H1 (cell line): Measurements from ENCODE around the gene SLCO4C1. TPM values are rescaled to one million over a fixed set of nuclear protein-coding genes. Genes with fewer than 3 reads are reported as not detected.

Source experiments
- CTCF ChIA-PET: fragments of 300-600 bp; sonication (Branson Sonifier 250); formaldehyde crosslinking; loops from one replicate; lab custom pipeline; 2021; ENCODE audit not compliant: partially characterized antibody; lab: Charles Lee
- POLR2A ChIA-PET: fragments of 300-600 bp; sonication (Branson Sonifier 250); formaldehyde crosslinking; loops from one replicate; lab custom pipeline; 2021; ENCODE audit warnings: inconsistent platforms; ENCODE audit not compliant: partially characterized antibody; lab: Charles Lee
- DNase-seq, 2 experiments: peaks; one replicate each; pipeline versions ENCODE4 v3.0.0 to v3.0.0-alpha.2; 2010 to 2022; ENCODE audit warnings: low spot score in 2 of 2, low read depth in 1 of 2, mixed read lengths in 1 of 2
- FAIRE-seq: peaks from 2 replicates; lab custom pipeline; 2011; peaks lifted over from hg19 to GRCh38; lab: Jason Lieb, UNC
- H2AFZ ChIP-seq: 2 replicates; pipeline ENCODE4 v1.8.1; 2012; ENCODE audit warnings: low read length, inconsistent platforms
- H2AK5ac ChIP-seq: 2 replicates; pipeline ENCODE4 v1.6.1; 2013; ENCODE audit warnings: low read depth, low read length
- H2BK120ac ChIP-seq: replicated peaks from 2 replicates; pipeline ENCODE3; 2013; ENCODE audit warnings: low read depth, low read length, inconsistent platforms
- H2BK12ac ChIP-seq: 2 replicates; pipeline ENCODE4 v1.6.1; 2013; ENCODE audit warnings: low read depth, low read length
- H2BK15ac ChIP-seq: 2 replicates; pipeline ENCODE4 v1.6.1; 2013; ENCODE audit warnings: low read length
- H2BK20ac ChIP-seq: 2 replicates; pipeline ENCODE4 v1.6.1; 2013; ENCODE audit warnings: low read length
- H2BK5ac ChIP-seq: 2 replicates; pipeline ENCODE4 v1.6.1; 2013; ENCODE audit warnings: low read depth, low read length
- H3K14ac ChIP-seq: 2 replicates; pipeline ENCODE4 v1.6.1; 2013; ENCODE audit warnings: inconsistent platforms; ENCODE audit not compliant: insufficient read length
- H3K18ac ChIP-seq: 2 replicates; pipeline ENCODE4 v1.6.1; 2013; ENCODE audit warnings: low read length; ENCODE audit errors: extremely low read depth
- H3K23ac ChIP-seq: 2 replicates; pipeline ENCODE4 v1.6.1; 2013; ENCODE audit warnings: inconsistent platforms; ENCODE audit not compliant: insufficient read length
- H3K23me2 ChIP-seq: 2 replicates; pipeline ENCODE4 v1.6.1; 2013; ENCODE audit warnings: low read depth, low read length
- H3K27ac ChIP-seq: 2 replicates; pipeline ENCODE4 v1.6.1; 2011; ENCODE audit warnings: low read depth, low read length, inconsistent platforms
- H3K27me3 ChIP-seq, 4 experiments: replicated peaks in 1 of 4; 1 replicate in 1 of 4; 2 replicates in 3 of 4; pipeline versions ENCODE4 v1.6.1 to v1.8.1; 2011 to 2013; ENCODE audit warnings: low read length in 3 of 4, mild to moderate bottlenecking in 3 of 4, inconsistent platforms in 2 of 4, mixed read lengths in 2 of 4, moderate library complexity in 1 of 4; ENCODE audit not compliant: control insufficient read depth in 3 of 4, insufficient read depth in 3 of 4; ENCODE audit errors: extremely low read depth in 1 of 4
- H3K36me3 ChIP-seq, 4 experiments: 2 replicates each; pipeline versions ENCODE4 v1.6.1 to v1.8.1; 2011 to 2013; ENCODE audit warnings: mild to moderate bottlenecking in 4 of 4, low read length in 3 of 4, moderate library complexity in 2 of 4, control low read depth in 1 of 4, inconsistent platforms in 1 of 4; ENCODE audit not compliant: insufficient read depth in 4 of 4, control insufficient read depth in 2 of 4
- H3K4ac ChIP-seq: replicated peaks from 2 replicates; pipeline ENCODE3; 2013; ENCODE audit warnings: low read length, low read depth, mixed read lengths, inconsistent platforms; ENCODE audit not compliant: insufficient read length
- H3K4me1 ChIP-seq, 4 experiments: replicated peaks in 1 of 4; 1 replicate in 1 of 4; 2 replicates in 3 of 4; pipeline versions ENCODE4 v1.6.1 to v1.8.1; 2011 to 2013; ENCODE audit warnings: low read length in 3 of 4, inconsistent platforms in 2 of 4, mixed read lengths in 1 of 4; ENCODE audit not compliant: insufficient read depth in 4 of 4, control insufficient read depth in 3 of 4
- H3K4me2 ChIP-seq, 2 experiments: 2 replicates each; pipeline versions ENCODE4 v1.6.1 to v1.8.1; 2011 to 2013; ENCODE audit warnings: low read depth in 2 of 2, low read length in 2 of 2, control low read depth in 1 of 2, inconsistent platforms in 1 of 2, mild to moderate bottlenecking in 1 of 2; ENCODE audit not compliant: insufficient read depth in 1 of 2
- H3K4me3 ChIP-seq, 4 experiments: fragments of 200-600, 300-600 bp in 1 of 4; sonication (generic), shearing (Covaris generic), sonication (Bioruptor Twin) in 1 of 4; 2 replicates each; pipeline versions ENCODE4 v1.5.1 to v1.8.1; 2011 to 2016; ENCODE audit warnings: low read length in 4 of 4, low read depth in 3 of 4, control low read depth in 2 of 4, inconsistent platforms in 2 of 4, mild to moderate bottlenecking in 2 of 4, mixed read lengths in 1 of 4, moderate library complexity in 1 of 4; ENCODE audit not compliant: insufficient read depth in 2 of 4; ENCODE audit errors: extremely low read depth in 1 of 4
- H3K56ac ChIP-seq: replicated peaks from 2 replicates; pipeline ENCODE3; 2013; ENCODE audit warnings: low read depth, mild to moderate bottlenecking, mixed read lengths, low read length, inconsistent platforms; ENCODE audit not compliant: insufficient read length
- H3K79me1 ChIP-seq: 2 replicates; pipeline ENCODE4 v1.6.1; 2013; ENCODE audit warnings: low read depth, low read length, control low read depth
- H3K79me2 ChIP-seq, 2 experiments: 2 replicates each; pipeline versions ENCODE4 v1.6.1 to v1.8.1; 2012 to 2013; ENCODE audit warnings: low read length in 2 of 2, mild to moderate bottlenecking in 2 of 2, inconsistent platforms in 1 of 2; ENCODE audit not compliant: insufficient read depth in 2 of 2, control insufficient read depth in 1 of 2
- H3K9ac ChIP-seq, 4 experiments: replicated peaks in 1 of 4; 1 replicate in 1 of 4; 2 replicates in 3 of 4; pipeline versions ENCODE4 v1.6.1 to v1.8.1; 2011 to 2013; ENCODE audit warnings: low read depth in 3 of 4, low read length in 3 of 4, control low read depth in 2 of 4, mild to moderate bottlenecking in 2 of 4, moderate library complexity in 2 of 4, inconsistent platforms in 1 of 4; ENCODE audit errors: extremely low read depth in 1 of 4
- H3K9me3 ChIP-seq, 2 experiments: 2 replicates each; pipeline versions ENCODE4 v1.6.1 to v1.8.1; 2012 to 2013; ENCODE audit warnings: mild to moderate bottlenecking in 2 of 2, moderate library complexity in 2 of 2, control low read depth in 1 of 2, inconsistent platforms in 1 of 2, low read depth in 1 of 2, low read length in 1 of 2, mixed read lengths in 1 of 2; ENCODE audit not compliant: insufficient read depth in 2 of 2
- H4K20me1 ChIP-seq, 2 experiments: replicated peaks in 1 of 2; 2 replicates each; pipeline versions ENCODE3 to v1.8.1; 2011 to 2013; ENCODE audit warnings: inconsistent platforms in 2 of 2, low read length in 2 of 2, mild to moderate bottlenecking in 1 of 2; ENCODE audit not compliant: insufficient read depth in 2 of 2, control insufficient read depth in 1 of 2
- H4K5ac ChIP-seq: 2 replicates; pipeline ENCODE4 v1.6.1; 2013; ENCODE audit warnings: low read length, low read depth, mixed read lengths, inconsistent platforms; ENCODE audit not compliant: insufficient read length
- H4K8ac ChIP-seq: 2 replicates; pipeline ENCODE4 v1.8.0; 2013; ENCODE audit warnings: mild to moderate bottlenecking, moderate library complexity, low read length, inconsistent platforms; ENCODE audit not compliant: insufficient read depth; ENCODE audit errors: extremely low read depth
- H4K91ac ChIP-seq: replicated peaks from 2 replicates; pipeline ENCODE3; 2013; ENCODE audit warnings: low read length, mixed read lengths, inconsistent platforms; ENCODE audit not compliant: insufficient read length
- ASH2L ChIP-seq: fragments of 200-600, 300-600 bp; sonication (generic); IDR thresholded peaks from one replicate; pipeline ENCODE4 v1.7.1; 2017; ENCODE audit warnings: low read length
- CTBP2 ChIP-seq: IDR thresholded peaks from 2 replicates; pipeline ENCODE4 v1.7.0; 2011; ENCODE audit warnings: borderline replicate concordance, mild to moderate bottlenecking, moderate library complexity, mixed read lengths, low read length; ENCODE audit not compliant: insufficient read depth, insufficient read length
- JUN ChIP-seq: IDR thresholded peaks from 2 replicates; pipeline ENCODE4 v1.6.1; 2011; ENCODE audit warnings: low read depth, mild to moderate bottlenecking, improper control_type of control experiment, low read length
- KDM4A ChIP-seq: IDR thresholded peaks from one replicate; pipeline ENCODE4 v1.7.1; 2012; ENCODE audit warnings: low read depth, mild to moderate bottlenecking, moderate library complexity, low read length, inconsistent platforms; ENCODE audit not compliant: severe bottlenecking
- MAFK ChIP-seq: IDR thresholded peaks from 2 replicates; pipeline ENCODE4 v1.6.1; 2012; ENCODE audit warnings: low read depth, mild to moderate bottlenecking, improper control_type of control experiment, low read length
- RBBP5 ChIP-seq: IDR thresholded peaks from 2 replicates; pipeline ENCODE4 v1.7.1; 2012; ENCODE audit warnings: low read depth, mild to moderate bottlenecking, inconsistent platforms, low read length, moderate library complexity, borderline replicate concordance
- RNF2 ChIP-seq: fragments of 200-900, 300-1000 bp; sonication (generic); IDR thresholded peaks from 2 replicates; pipeline ENCODE4 v1.7.1; 2016; ENCODE audit warnings: borderline replicate concordance, low read depth, mild to moderate bottlenecking, antibody characterized with exemption, low read length; ENCODE audit not compliant: poor library complexity, severe bottlenecking; ENCODE audit errors: missing control alignments
- SAP30 ChIP-seq: fragments of 300-600 bp; sonication (generic); IDR thresholded peaks from 2 replicates; pipeline ENCODE4 v1.7.1; 2012; ENCODE audit warnings: low read length, moderate library complexity, mild to moderate bottlenecking, inconsistent platforms; ENCODE audit not compliant: insufficient read depth, insufficient replicate concordance
- SIN3A ChIP-seq, 2 experiments: IDR thresholded peaks in 1 of 2; conservative IDR thresholded peaks in 1 of 2; 2 replicates each; pipeline ENCODE4 v1.6.1; 2011 to 2012; ENCODE audit warnings: low read length in 2 of 2, improper control_type of control experiment in 1 of 2, low read depth in 1 of 2, mild to moderate bottlenecking in 1 of 2
- SIRT6 ChIP-seq: IDR thresholded peaks from one replicate; pipeline ENCODE4 v1.7.1; 2012; ENCODE audit warnings: low read length, inconsistent platforms
- TAF1 ChIP-seq: IDR thresholded peaks from 2 replicates; pipeline ENCODE4 v1.6.1; 2011; ENCODE audit warnings: mild to moderate bottlenecking, low read depth, low read length
- WGBS, 2 experiments: shearing (Covaris generic) in 1 of 2; methylation state at CpG; one replicate each; pipeline versions ENCODE4 v1.1.6 to v1.1.7; 2013 to 2015; ENCODE audit warnings: low lambda C conversion rate in 2 of 2, mixed read lengths in 2 of 2, inconsistent platforms in 1 of 2, low coverage in 1 of 2, missing lambda C conversion rate in 1 of 2; ENCODE audit not compliant: insufficient replicate concordance in 2 of 2, insufficient coverage in 1 of 2, insufficient read length in 1 of 2; ENCODE audit errors: extremely low coverage in 1 of 2, missing lambda C conversion rate in 1 of 2; 5-methylcytosine and 5-hydroxymethylcytosine counted together
- polyA plus RNA-seq, 7 experiments: library from polyadenylated mRNA; depleted of rRNA in 3 of 7; stranded (reverse) in 5 of 7; unstranded in 2 of 7; fragments of >200 nt in 5 of 7; fragments of 200-250 nt in 2 of 7; gene quantifications; 1 replicate in 5 of 7; 2 replicates in 1 of 7; 4 replicates in 1 of 7; pipeline versions ENCODE4 v1.2.1 to v1.2.3, GENCODE V29; 2011 to 2013; ENCODE audit warnings: missing spikeins in 2 of 7, mixed read lengths in 2 of 7
- total RNA-seq: library from RNA; stranded (reverse); fragmentation: NEBNext Ultra II Directional; extraction: Animal tissue kit (Norgen Biotek cat#: 25700); gene quantifications from 2 replicates; pipeline ENCODE4 v1.2.1, GENCODE V29; 2021
- TF ChIP-seq, protein P1 (sequence below): IDR thresholded peaks from 2 replicates; pipeline ENCODE4 v1.6.1; 2012; ENCODE audit warnings: inconsistent platforms

SLCO4C1 gene
- total and polyA plus RNA-seq, 2 of the 8 experiments (the other 6 are each of a cell fraction or from before 2014, with no cell fraction given), result 1.3 to 4.9 TPM

DNA sequence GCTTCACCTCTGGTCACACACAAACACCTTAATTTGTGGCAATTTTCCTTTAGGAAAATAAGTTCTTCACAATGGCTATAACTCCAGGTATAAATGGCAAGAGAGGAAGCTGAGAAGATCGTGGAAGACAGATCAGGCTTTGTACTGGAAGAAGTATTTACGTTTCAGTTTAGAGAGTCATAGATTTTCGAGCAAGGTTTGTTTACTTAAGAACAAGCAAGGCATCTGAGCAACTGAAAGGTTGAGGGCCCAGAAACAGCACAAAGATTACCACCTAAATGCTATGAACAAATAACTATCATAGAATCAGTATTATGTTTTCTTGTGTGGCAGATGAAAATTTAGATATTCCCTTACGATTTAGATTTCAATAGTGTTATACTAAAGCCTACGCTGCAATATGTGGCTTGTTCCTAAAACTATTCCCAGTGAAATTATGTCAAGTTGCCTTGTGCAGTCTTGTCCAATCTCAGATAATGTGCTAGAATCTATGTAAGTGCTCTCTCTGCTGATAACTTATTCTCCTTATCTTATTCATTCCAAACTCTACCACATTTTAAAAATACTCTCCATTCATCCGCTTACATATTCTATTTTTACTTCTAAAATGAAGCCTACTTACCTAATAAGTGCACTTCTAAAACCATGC lies 6.7 kb downstream of the SLCO4C1 start:
- no peak overlapping the region for H3K23ac ChIP-seq
- WGBS, 2 experiments, result 92 to 96% methylated on average over 1 to 6 of the region's 6 CpGs
- H2BK5ac ChIP-seq, result no peak overlapping the region
- no peak for DNase-seq
- no peak overlapping the region for H2BK120ac ChIP-seq
- no peak overlapping the region for H3K18ac ChIP-seq
- H4K91ac ChIP-seq, result no peak overlapping the region
- no peaks in the 10 kb centered on the region for H3K79me1 ChIP-seq
- peaks cover 0 to 3% (median 0%) of the 10 kb centered on the region in 4 experiments; a peak in 1 of 7 replicates for H3K27me3 ChIP-seq
- H3K4me3 ChIP-seq, result no peak overlapping the region
- no peak overlapping the region for H3K4me2 ChIP-seq
- no peak overlapping the region for H3K27ac ChIP-seq
- H2AFZ ChIP-seq, result no peak overlapping the region
- no peak overlapping the region for H2BK15ac ChIP-seq
- no peak for FAIRE-seq
- no peak overlapping the region for H3K14ac ChIP-seq
- CTCF ChIA-PET, result no interaction called here
- H2BK20ac ChIP-seq, result no peak overlapping the region
- H3K36me3 ChIP-seq, result no peaks in the 10 kb centered on the region
- no peaks in the 10 kb centered on the region for H3K9me3 ChIP-seq
- H3K79me2 ChIP-seq, result no peaks in the 10 kb centered on the region
- POLR2A ChIA-PET, result no interaction called here
- no peak overlapping the region for H3K9ac ChIP-seq
- peaks cover 0 to under 1% (median 0%) of the 10 kb centered on the region in 4 experiments; a peak in 1 of 7 replicates for H3K4me1 ChIP-seq
- no peak overlapping the region for H4K8ac ChIP-seq
- no peak overlapping the region for H2AK5ac ChIP-seq
- no peaks in the 10 kb centered on the region for H3K23me2 ChIP-seq
- no peak overlapping the region for H3K4ac ChIP-seq
- H4K20me1 ChIP-seq, result no peaks in the 10 kb centered on the region
- no peak overlapping the region for H3K56ac ChIP-seq
- H2BK12ac ChIP-seq, result no peak overlapping the region
- H4K5ac ChIP-seq, result no peak overlapping the region
- TF ChIP-seq CTBP2 (no peak), SIRT6 (no peak), JUN (no peak), RNF2 (no peak), ASH2L (no peak), SAP30 (no peak), MAFK (no peak), SIN3A (conservative IDR thresholded peaks at IDR 0.05 in 1 of 2, IDR thresholded peaks at IDR 0.05 in 1 of 2; ENCODE audit: low read depth in 1 of 2, low read length in 2 of 2) (no peak), KDM4A (no peak), TAF1 (no peak), RBBP5 (no peak)
- TF ChIP-seq, protein P1, sequence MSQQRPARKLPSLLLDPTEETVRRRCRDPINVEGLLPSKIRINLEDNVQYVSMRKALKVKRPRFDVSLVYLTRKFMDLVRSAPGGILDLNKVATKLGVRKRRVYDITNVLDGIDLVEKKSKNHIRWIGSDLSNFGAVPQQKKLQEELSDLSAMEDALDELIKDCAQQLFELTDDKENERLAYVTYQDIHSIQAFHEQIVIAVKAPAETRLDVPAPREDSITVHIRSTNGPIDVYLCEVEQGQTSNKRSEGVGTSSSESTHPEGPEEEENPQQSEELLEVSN, result no peak
